K562 (cell line): ENCODE measurements around the gene ENDOU. TPM values are rescaled to one million over a fixed set of nuclear protein-coding genes. Genes with fewer than 3 reads are reported as not detected.
A peak's percentile ranks its signal among the peaks of the same experiment; 100 is the strongest.

Experiments used
- ATAC-seq: fragments of 200-7000 bp; cut with Tn5 transposase; 3 replicates; pipeline ENCODE4 v1.9.1; 2020; ENCODE audit warnings: moderate library complexity
- BruUV-seq: library from RNA; stranded (reverse); fragments of 400-500 nt; replicated peaks from 2 replicates; lab custom pipeline; 2021; lab: Mats Ljungman, UMichigan
- CTCF ChIA-PET: fragments of 300-600 bp; formaldehyde crosslinking; extraction: SDS; loops from one replicate; lab custom pipeline; 2021; ENCODE audit warnings: low intra/inter-chr PET ratio; lab: Yijun Ruan, JAX
- POLR2A ChIA-PET: fragments of 300-600, 350-650 bp; sonication (Branson Sonifier 250); formaldehyde crosslinking; extraction: SDS; loops from one replicate; lab custom pipeline; 2021; ENCODE audit warnings: antibody characterized with exemption, inconsistent platforms; lab: Yijun Ruan, JAX
- DNase-seq, 4 experiments: peaks; one replicate each; pipeline versions ENCODE4 v3.0.0 to v3.0.0-alpha.2; 2011 to 2018; ENCODE audit warnings: low spot score in 3 of 4, mixed read lengths in 3 of 4; ENCODE audit errors: extremely low read depth in 1 of 4
- FAIRE-seq: peaks from 2 replicates; lab custom pipeline; 2011; peaks lifted over from hg19 to GRCh38; lab: Jason Lieb, UNC
- H2AFZ ChIP-seq: 2 replicates; pipeline ENCODE4 v1.6.0; 2011; ENCODE audit warnings: low read depth, low read length, control low read depth, inconsistent platforms
- H3K27ac ChIP-seq: fragments of 200-600 bp; 3 replicates; pipeline ENCODE4 v1.8.0; 2011; ENCODE audit warnings: low read depth, mild to moderate bottlenecking, control low read depth, inconsistent platforms, low read length, moderate library complexity, mixed read lengths; ENCODE audit errors: extremely low read depth
- H3K27me3 ChIP-seq, 2 experiments: fragments of 300-600 bp in 1 of 2; 2 replicates in 1 of 2; 3 replicates in 1 of 2; pipeline versions ENCODE4 v1.6.0 to v1.8.0; 2011; ENCODE audit warnings: inconsistent platforms in 2 of 2, low read length in 2 of 2, mild to moderate bottlenecking in 1 of 2, mixed read lengths in 1 of 2, moderate library complexity in 1 of 2; ENCODE audit not compliant: control insufficient read depth in 2 of 2, insufficient read depth in 2 of 2
- H3K36me3 ChIP-seq: fragments of 300-600 bp; 3 replicates; pipeline ENCODE4 v1.8.0; 2011; ENCODE audit warnings: mild to moderate bottlenecking, low read length, inconsistent platforms; ENCODE audit not compliant: control insufficient read depth, insufficient read depth
- H3K4me1 ChIP-seq, 2 experiments: fragments of 200-600 bp in 1 of 2; replicated peaks in 1 of 2; 2 replicates in 1 of 2; 3 replicates in 1 of 2; pipeline versions ENCODE4 v1.5.1 to v1.8.0; 2011; ENCODE audit warnings: inconsistent platforms in 2 of 2, low read length in 2 of 2, mild to moderate bottlenecking in 1 of 2, mixed read lengths in 1 of 2, moderate library complexity in 1 of 2; ENCODE audit not compliant: control insufficient read depth in 2 of 2, insufficient read depth in 2 of 2
- H3K4me2 ChIP-seq: 2 replicates; pipeline ENCODE4 v1.6.1; 2011; ENCODE audit warnings: low read length, control low read depth, inconsistent platforms, mixed read lengths; ENCODE audit not compliant: insufficient read depth
- H3K4me3 ChIP-seq: fragments of 200-600 bp; sonication (generic), shearing (Covaris generic); 2 replicates; pipeline ENCODE4 v1.5.1; 2016; ENCODE audit warnings: control low read depth, inconsistent platforms
- H3K79me2 ChIP-seq: fragments of 200-600 bp; 3 replicates; pipeline ENCODE4 v1.8.0; 2011; ENCODE audit warnings: low read length, inconsistent platforms; ENCODE audit not compliant: control insufficient read depth, insufficient read depth
- H3K9ac ChIP-seq, 2 experiments: 2 replicates each; pipeline versions ENCODE4 v1.6.0 to v1.6.1; 2011; ENCODE audit warnings: low read depth in 2 of 2, low read length in 2 of 2, control low read depth in 1 of 2, inconsistent platforms in 1 of 2, mild to moderate bottlenecking in 1 of 2, mixed read lengths in 1 of 2; ENCODE audit not compliant: insufficient read depth in 1 of 2
- H3K9me1 ChIP-seq: one replicate; pipeline ENCODE4 v1.6.0; 2011; ENCODE audit warnings: inconsistent platforms, mild to moderate bottlenecking, low read length, moderate library complexity; ENCODE audit not compliant: control insufficient read depth, insufficient read depth
- H3K9me3 ChIP-seq: replicated peaks from 2 replicates; pipeline ENCODE4 v1.5.1; 2011; ENCODE audit warnings: low read depth, low read length, inconsistent platforms; ENCODE audit not compliant: control insufficient read depth, insufficient read depth
- H4K20me1 ChIP-seq: replicated peaks from 2 replicates; pipeline ENCODE4 v1.6.1; 2011; ENCODE audit warnings: low read length, inconsistent platforms, mixed read lengths; ENCODE audit not compliant: control insufficient read depth, insufficient read depth
- BCOR ChIP-seq: fragments of 450-650 bp; IDR thresholded peaks from 2 replicates; pipeline ENCODE4 v1.6.1; 2016
- CTCF ChIP-seq, 3 experiments: IDR thresholded peaks in 2 of 3; conservative IDR thresholded peaks in 1 of 3; 2 replicates each; pipeline ENCODE4 v1.5.1; 2011 to 2012; ENCODE audit warnings: low read length in 3 of 3, mild to moderate bottlenecking in 3 of 3, control low read depth in 2 of 3, improper control_type of control experiment in 1 of 3, inconsistent platforms in 1 of 3, low read depth in 1 of 3, mixed read lengths in 1 of 3, moderate library complexity in 1 of 3; ENCODE audit not compliant: insufficient read depth in 2 of 3
- E2F5 ChIP-seq: sonication (generic); formaldehyde crosslinking; IDR thresholded peaks from 2 replicates; pipeline ENCODE4 v1.8.0; 2022; ENCODE audit warnings: mild to moderate bottlenecking, missing genetic modification reagents
- EHMT2 ChIP-seq: fragments of 450-650 bp; IDR thresholded peaks from 2 replicates; pipeline ENCODE4 v1.6.1; 2018; ENCODE audit warnings: antibody characterized with exemption
- HDAC6 ChIP-seq: IDR thresholded peaks from 2 replicates; pipeline ENCODE4 v1.6.1; 2012; ENCODE audit warnings: low read depth, mild to moderate bottlenecking, control low read depth, inconsistent platforms, low read length, moderate library complexity
- HMG20B ChIP-seq: fragments of 250-450 bp; sonication (Bioruptor Pico); IDR thresholded peaks from 2 replicates; pipeline ENCODE4 v1.5.0; 2021; ENCODE audit warnings: mild to moderate bottlenecking
- IFI16 ChIP-seq: fragments of 250-450 bp; sonication (Bioruptor Pico); IDR thresholded peaks from 2 replicates; pipeline ENCODE4 v2.1.2; 2022; ENCODE audit warnings: mild to moderate bottlenecking, inconsistent platforms
- KDM5B ChIP-seq: fragments of 200-600 bp; sonication (generic); IDR thresholded peaks from 2 replicates; pipeline ENCODE4 v1.6.1; 2012; ENCODE audit warnings: low read depth, mild to moderate bottlenecking, moderate library complexity, low read length, control low read depth, inconsistent platforms; ENCODE audit not compliant: insufficient replicate concordance
- KHSRP ChIP-seq: fragments of 450-650 bp; IDR thresholded peaks from 2 replicates; pipeline ENCODE4 v1.6.1; 2017
- KLF6 ChIP-seq: fragments of 250-450 bp; sonication (Bioruptor Pico); IDR thresholded peaks from 2 replicates; pipeline ENCODE4 v1.4.0; 2020; ENCODE audit warnings: mild to moderate bottlenecking, moderate library complexity, borderline replicate concordance
- MED1 ChIP-seq: sonication (generic); formaldehyde crosslinking; IDR thresholded peaks from 2 replicates; pipeline ENCODE4 v1.8.1; 2023; ENCODE audit warnings: missing genetic modification reagents, borderline replicate concordance
- SAFB ChIP-seq: fragments of 200-400 bp; formaldehyde crosslinking; IDR thresholded peaks from 2 replicates; pipeline ENCODE4 v1.6.1; 2017; ENCODE audit warnings: low read depth, low read length, borderline replicate concordance
- ZBTB2 ChIP-seq: fragments of 450-650 bp; IDR thresholded peaks from 2 replicates; pipeline ENCODE4 v1.6.1; 2016; ENCODE audit warnings: antibody characterized with exemption
- ZNF140 ChIP-seq: fragments of 250-450 bp; sonication (Bioruptor Pico); IDR thresholded peaks from 2 replicates; pipeline ENCODE4 v1.8.0; 2021; ENCODE audit warnings: moderate library complexity, mild to moderate bottlenecking, inconsistent platforms
- ZNF263 ChIP-seq: sonication (generic); formaldehyde crosslinking; IDR thresholded peaks from 2 replicates; pipeline ENCODE4 v1.8.0; 2022; ENCODE audit warnings: mild to moderate bottlenecking, missing genetic modification reagents, borderline replicate concordance
- WGBS: fragments of 100-300 bp; shearing (Covaris generic); methylation state at CpG from one replicate; pipeline ENCODE4 v1.1.6; 2016; ENCODE audit warnings: low coverage, mixed read lengths; ENCODE audit not compliant: insufficient coverage; ENCODE audit errors: missing lambda C conversion rate; 5-methylcytosine and 5-hydroxymethylcytosine counted together
- in situ Hi-C: fragments of 300-500 bp; cut with MboI; formaldehyde crosslinking; loops from 4 replicates; pipeline ENCODE4 v1.15.0; 2018; ENCODE audit warnings: inconsistent platforms, mixed read lengths
- intact Hi-C: fragments of 100-400 bp; cut with micrococcal nuclease; formaldehyde crosslinking; loops from 2 replicates; pipeline ENCODE4 v1.14.2; 2022
- polyA plus RNA-seq, 8 experiments: library from polyadenylated mRNA; depleted of rRNA in 4 of 8; stranded (reverse) in 5 of 8; unstranded in 3 of 8; fragments of >200 nt; fragmentation: Nextera tagmentation in 2 of 8; fragmentation: Illumina TruSeq in 1 of 8; extraction: Ambion mirVana in 2 of 8; extraction: Trizol in 1 of 8; gene quantifications; 2 replicates each; pipeline versions ENCODE4 v1.2.1 to v1.2.3, GENCODE V29; 2011 to 2014; ENCODE audit warnings: inconsistent platforms in 1 of 8, missing spikeins in 1 of 8
- total RNA-seq, 7 experiments: library from RNA; depleted of rRNA in 6 of 7; stranded (reverse); fragments of >200 nt in 6 of 7; fragmentation: Illumina TruSeq in 2 of 7; extraction: Trizol in 2 of 7; gene quantifications; 2 replicates each; pipeline versions ENCODE4 v1.2.1 to v1.2.3, GENCODE V29; 2011 to 2021; ENCODE audit warnings: low replicate concordance in 1 of 7

The ENDOU gene
- total and polyA plus RNA-seq, 9 of the 15 experiments (the other 6 are each of a cell fraction or from before 2014, with no cell fraction given): 0.03 TPM; not detected in 8

- ChIA-PET CTCF (interaction anchor here (0.6 to 5.5 kb wide), 7 partner anchors 16 to 446 kb away, joined by 3 to 59 read pairs (median 16); partner anchors contain the start of gene SLC48A1), POLR2A (interaction anchor here (0.6 to 2.0 kb wide), 9 partner anchors 11 to 211 kb away, joined by 3 to 5 read pairs (median 3); partner anchors contain the start of gene RAPGEF3)
- DNase-seq: peak; percentile 38 to 48 (median 44)
- ATAC-seq: peak; percentile 52; the same call in 2 of the 3 replicates
- Histone ChIP-seq H3K4me3 (no peak overlapping the region), H2AFZ (no peak overlapping the region), H4K20me1 (no peaks in the 10 kb centered on the region; the same call in 1 of the 2 replicates), H3K9me3 (no peaks in the 10 kb centered on the region), H3K27ac (no peak overlapping the region), H3K9me1 (no peaks in the 10 kb centered on the region), H3K79me2 (no peaks in the 10 kb centered on the region), H3K4me2 (no peak overlapping the region), H3K9ac (peak overlapping the region in 1 of 2 experiments; percentile 81; a peak in 2 of 4 replicates), H3K27me3 (peaks cover 21 to 59% of the 10 kb centered on the region in 2 experiments), H3K4me1 (peaks cover 19 to 48% of the 10 kb centered on the region in 2 experiments), H3K36me3 (no peaks in the 10 kb centered on the region)
- intact Hi-C loops (loop anchor here (2.0 kb wide), 1 partner anchor 23 kb away; no protein-coding TSS in a partner anchor), in situ Hi-C loops (no loop called here)
- 5% methylated on average over 8 of the region's 10 CpGs for WGBS
- peak; percentile 79 for FAIRE-seq
- BruUV-seq: no TSS peak
- TF ChIP-seq HDAC6 (no peak), BCOR (peak; percentile 85), ZNF263 (CRISPR knock-in tag) (peak; percentile 67; the same call in 1 of the 2 replicates), KHSRP (no peak), SAFB (no peak), HMG20B (CRISPR knock-in tag) (no peak), MED1 (CRISPR knock-in tag) (no peak), KLF6 (CRISPR knock-in tag) (no peak), KDM5B (no peak), IFI16 (CRISPR knock-in tag) (no peak), E2F5 (CRISPR knock-in tag) (no peak), ZBTB2 (no peak), EHMT2 (no peak), CTCF (IDR thresholded peaks at IDR 0.05 in 2 of 3, conservative IDR thresholded peaks at IDR 0.05 in 1 of 3; ENCODE audit: insufficient read depth in 2 of 3, low read depth in 1 of 3, low read length in 3 of 3) (peak; percentile 69 to 77 (median 73)), ZNF140 (CRISPR knock-in tag) (no peak)
These were observed 18.8 kb upstream of the ENDOU start for GRCh38 chr12:47744005-47744651.
